GM19043 (cell line): ENCODE results near the gene FOXS1.

Experiments
- ATAC-seq: cut with Tn5 transposase; IDR thresholded peaks from one replicate; pipeline ENCODE4 v1.9.1; 2021; ENCODE audit warnings: low read depth; ENCODE audit not compliant: unreplicated experiment

Gene FOXS1

DNA sequence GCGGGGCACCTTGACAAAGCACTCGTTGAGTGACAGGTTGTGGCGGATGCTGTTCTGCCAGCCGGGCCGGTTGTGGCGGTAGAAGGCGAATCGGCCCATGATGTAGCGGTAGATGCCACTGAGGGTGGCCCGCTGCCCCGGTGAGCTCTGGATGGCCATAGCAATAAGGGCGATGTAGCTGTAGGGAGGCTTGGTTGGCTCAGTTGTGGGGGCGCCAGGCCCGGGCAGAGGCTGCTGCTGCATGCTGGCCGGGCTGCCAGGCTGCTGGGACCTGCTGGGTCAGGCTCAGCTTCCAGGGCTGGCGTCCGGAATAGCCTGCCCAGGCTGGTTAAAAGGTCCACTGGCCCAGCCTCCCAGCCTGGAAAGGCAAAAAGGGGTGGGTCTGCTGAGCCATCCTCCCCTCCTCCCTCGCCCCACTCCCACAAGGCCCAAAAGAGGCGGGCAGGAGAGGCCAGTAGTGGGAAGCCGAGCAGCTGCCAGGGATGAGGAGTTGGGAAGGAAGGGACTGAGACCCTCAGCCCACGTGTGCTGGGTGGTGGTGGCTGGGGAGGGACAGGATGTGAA, at the start of gene FOXS1:
FOXS1 (minus strand) TSS at position 305 of the 564 bp plus-strand sequence; CDS start at position 243, 62 bp downstream.
- ATAC-seq, result no peak

- no peak for ATAC-seq
Measured at GRCh38 chr20:31890646-31891045, 45.2 kb upstream of the FOXS1 start.

- no peak for ATAC-seq
Measured at GRCh38 chr20:31883829-31884228, 38.4 kb upstream of the FOXS1 start.

DNA sequence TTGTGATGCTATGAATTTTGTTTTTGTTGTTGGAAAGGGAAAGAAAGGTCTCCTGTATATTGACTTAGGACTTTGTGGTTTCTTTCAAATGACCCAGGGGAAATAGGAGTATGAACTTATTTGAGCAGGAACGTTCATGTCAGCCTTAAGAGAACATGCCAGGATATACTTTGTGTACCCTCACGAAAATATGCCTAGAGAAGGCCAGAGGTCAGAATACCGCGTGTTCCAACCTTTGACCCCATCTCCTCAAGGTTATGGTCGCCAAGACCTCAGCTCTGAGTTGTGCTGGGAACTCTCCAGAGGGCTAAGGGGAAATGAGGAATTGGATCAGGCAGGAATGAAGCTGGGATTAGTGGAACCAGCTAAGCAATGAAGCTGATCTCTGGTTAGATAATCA, 36.5 kb upstream of the FOXS1 start:
- ATAC-seq, result no peak

DNA sequence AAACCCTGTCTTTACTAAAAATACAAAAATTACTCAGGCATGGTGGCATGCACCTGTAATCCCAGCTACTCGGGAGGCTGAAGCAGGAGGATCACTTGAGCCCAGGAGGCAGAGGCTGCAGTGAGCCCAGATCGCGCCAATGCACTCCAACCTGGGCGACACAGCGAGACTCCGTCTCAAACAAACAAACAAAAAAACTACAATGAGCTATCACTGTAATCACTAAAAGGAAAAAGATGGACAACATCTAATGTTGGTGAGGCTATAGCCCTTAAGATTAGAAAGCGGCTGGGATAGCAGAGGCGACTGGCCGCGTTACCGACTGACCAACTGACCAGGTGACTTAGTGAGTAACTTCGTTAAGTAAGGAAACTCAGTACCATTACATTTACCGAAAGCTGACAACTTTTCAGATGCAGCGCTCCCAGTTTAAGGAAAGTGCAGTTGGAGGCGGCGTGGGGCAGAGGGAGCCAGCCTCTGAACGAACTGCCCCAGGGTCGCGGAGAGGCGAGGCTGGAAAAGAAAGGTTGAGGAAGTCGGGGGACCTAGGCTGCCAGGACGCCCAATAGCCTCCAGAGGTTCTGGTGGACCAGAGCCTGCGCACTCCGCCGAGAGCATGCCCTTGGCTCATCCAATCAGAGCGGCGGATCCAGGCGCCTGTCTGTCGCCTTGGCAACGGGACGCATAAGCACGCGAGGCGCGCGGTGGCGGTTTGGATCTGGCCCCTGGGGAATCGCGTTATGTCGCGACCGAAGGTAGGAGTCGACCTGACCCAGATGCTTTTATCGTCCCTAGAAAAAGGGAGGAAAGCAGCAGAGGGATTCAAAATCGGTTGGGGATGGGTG, 34.0 kb upstream of the FOXS1 start:
- ATAC-seq, result peak; percentile 62

DNA sequence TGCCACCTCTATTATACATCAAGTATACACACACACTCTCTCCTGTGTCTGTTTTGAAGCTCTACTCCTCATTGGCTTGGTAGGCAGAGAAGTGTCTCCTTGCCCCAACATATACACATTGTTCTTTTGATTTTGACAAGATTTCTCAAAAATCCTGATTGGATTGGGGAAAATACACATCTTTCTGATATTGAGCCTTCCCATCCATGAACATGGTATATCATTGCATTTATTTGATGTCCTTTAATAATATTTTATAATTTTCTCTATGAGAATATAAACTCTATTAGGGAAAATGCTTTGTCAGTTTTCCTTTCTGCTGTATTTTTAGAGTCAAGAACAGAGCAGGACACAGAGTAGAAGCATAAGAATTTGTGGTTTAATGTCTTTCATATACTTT, 32.3 kb upstream of the FOXS1 start:
- ATAC-seq, result no peak

- ATAC-seq, result no peak
Measured at GRCh38 chr20:31875671-31876070, 30.3 kb upstream of the FOXS1 start.

- no peak for ATAC-seq
Measured at GRCh38 chr20:31872406-31872805, 27.0 kb upstream of the FOXS1 start.

- no peak for ATAC-seq
Measured at GRCh38 chr20:31871618-31871954, 26.2 kb upstream of the FOXS1 start.

GRCh38 chr20:31870726-31871617, 25.6 kb upstream of the FOXS1 start:
- no peak for ATAC-seq

GRCh38 chr20:31869942-31870725, 24.7 kb upstream of the FOXS1 start, which contains the start of the genes DUSP15 and TTLL9:
TSS of gene DUSP15 (minus strand) at chr20:31870527. CDS start at chr20:31870337, 190 bp downstream.
TSS of gene TTLL9 (plus strand) at chr20:31870634. CDS start at chr20:31871127, 493 bp downstream.
- no peak for ATAC-seq

GRCh38 chr20:31869673-31869941, 24.2 kb upstream of the FOXS1 start:
- no peak for ATAC-seq

DNA sequence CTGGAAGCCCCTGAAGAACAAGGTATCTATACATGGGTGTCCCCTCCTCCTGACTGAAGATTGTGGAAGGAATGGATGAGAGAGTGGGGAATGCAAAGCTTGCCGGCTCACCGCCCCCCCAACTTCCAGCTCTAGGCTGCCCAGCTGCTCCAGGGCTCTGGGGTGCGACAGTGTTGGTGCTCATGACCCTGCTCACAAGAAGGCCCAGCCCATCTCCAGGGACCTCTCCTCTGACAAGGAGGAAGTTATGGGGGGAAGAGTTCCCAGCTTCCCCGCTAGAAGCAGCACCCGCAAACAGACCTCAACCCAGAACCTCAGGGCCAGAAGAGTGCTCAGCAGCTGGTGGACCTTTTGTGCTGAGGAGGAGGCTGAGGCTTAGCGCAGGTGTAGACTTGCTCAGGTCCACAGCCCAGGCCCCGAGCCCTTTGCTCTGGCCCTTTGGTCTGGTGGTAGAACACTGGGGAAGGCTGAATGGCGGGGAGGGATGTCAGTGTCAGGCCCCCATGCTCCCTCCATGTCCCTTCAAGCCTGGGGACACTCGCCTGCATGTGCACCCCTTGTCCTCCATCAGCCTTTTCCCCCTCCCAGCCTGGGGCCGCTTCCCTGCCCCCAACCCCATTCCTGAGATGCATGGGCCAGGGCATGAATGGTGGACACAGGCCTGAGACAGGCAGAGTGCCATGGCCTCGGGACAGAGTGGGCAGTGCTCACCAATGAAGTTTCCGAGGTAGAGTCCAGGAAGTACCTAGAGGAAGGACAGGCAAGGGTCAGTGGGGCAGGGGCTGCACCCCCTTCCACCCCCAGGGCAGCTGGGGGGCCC, 23.7 kb upstream of the FOXS1 start:
- ATAC-seq, result no peak

DNA sequence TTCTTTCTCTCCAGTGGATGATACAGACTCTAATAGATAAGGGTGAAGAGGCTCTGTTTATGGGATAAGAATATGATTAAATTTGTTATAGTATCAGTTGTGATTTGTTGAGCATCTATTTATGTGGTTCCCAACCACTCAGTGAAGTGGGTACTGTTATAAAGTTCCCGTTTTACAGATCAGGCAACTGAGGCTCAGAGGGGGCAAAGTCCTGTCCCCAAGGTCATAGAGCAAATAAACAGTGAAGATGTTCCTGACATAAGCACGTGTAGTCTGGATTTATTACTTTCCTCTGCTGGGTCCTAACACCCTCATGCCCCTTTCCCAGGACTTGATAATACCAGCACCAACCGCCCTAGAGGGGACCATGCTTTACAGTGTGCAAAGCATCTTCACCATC, 20.8 kb upstream of the FOXS1 start:
- no peak for ATAC-seq

DNA sequence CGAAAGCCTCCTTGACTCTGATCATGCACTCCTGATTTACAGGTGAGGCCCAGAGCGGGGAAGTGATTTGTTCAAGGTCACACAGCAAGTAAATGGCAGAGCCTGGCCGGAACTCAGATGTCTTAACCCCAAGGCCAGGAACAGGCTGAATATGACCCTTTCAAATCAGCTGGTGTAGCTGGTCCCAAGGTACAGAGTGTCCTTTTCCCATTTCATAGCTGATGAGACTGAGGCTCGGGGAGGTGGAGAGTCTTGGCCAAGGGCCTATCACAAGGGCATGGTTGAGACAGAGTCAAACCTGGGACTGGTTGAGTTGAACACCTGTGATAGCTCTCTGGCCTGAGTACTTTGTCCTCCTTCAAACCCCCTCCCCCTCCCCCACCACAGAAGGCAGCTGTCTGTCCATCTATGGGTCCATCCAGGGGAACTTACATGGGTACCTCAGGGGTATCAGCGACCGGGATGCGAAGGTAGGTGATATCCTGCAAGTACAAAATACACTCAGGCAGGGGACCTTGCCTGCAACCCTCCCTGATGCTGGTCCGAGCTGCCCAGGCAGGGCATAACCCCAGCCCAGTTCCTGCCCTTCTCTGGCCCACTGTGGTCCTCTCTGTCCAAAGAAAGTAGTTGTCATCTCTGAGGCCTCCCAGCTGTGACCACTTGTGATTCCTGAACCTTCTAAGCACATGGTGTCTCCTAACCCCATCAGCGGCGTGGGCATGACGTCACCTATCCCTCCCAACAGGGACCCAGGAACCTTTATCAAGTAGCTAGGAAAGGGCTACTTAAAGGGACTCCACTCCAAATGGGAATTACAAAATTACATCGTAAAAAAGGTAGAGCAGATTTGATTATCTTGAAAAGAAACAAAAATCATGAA, 19.4 kb upstream of the FOXS1 start:
- no peak for ATAC-seq

- no peak for ATAC-seq
Measured at GRCh38 chr20:31863296-31864085, 18.1 kb upstream of the FOXS1 start.

GRCh38 chr20:31862506-31862905, 17.1 kb upstream of the FOXS1 start:
- ATAC-seq, result no peak

DNA sequence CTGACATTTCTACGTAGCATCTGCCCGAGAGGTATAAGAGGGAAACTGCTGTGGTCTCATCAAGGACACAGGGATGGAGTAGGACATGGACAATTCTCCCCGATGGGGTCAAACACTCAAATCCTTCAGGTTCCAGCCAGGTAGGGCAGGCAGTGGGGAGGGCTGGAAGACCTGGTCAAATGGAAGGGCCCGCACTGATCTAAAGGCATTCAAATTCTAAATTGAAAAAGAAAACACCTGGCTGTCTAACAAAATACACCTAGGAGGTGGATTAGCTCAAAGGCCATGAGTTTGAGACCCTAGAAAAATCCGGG, 16.7 kb upstream of the FOXS1 start:
- ATAC-seq, result no peak
